GM12878 (cell line): ENCODE data around the gene NRP2.

Experiments used
- POLR2AphosphoS5 ChIP-seq: IDR thresholded peaks from 2 replicates; pipeline ENCODE4 v1.6.1; 2011; ENCODE audit warnings: mild to moderate bottlenecking, low read length, inconsistent platforms
- SIX5 ChIP-seq: IDR thresholded peaks from 2 replicates; pipeline ENCODE4 v1.6.1; 2011; ENCODE audit warnings: mild to moderate bottlenecking, low read depth, low read length, moderate library complexity; ENCODE audit not compliant: severe bottlenecking
- ZNF622 ChIP-seq: fragments of 450-650 bp; IDR thresholded peaks from 2 replicates; pipeline ENCODE4 v1.6.1; 2017; ENCODE audit warnings: mild to moderate bottlenecking, inconsistent platforms

DNA sequence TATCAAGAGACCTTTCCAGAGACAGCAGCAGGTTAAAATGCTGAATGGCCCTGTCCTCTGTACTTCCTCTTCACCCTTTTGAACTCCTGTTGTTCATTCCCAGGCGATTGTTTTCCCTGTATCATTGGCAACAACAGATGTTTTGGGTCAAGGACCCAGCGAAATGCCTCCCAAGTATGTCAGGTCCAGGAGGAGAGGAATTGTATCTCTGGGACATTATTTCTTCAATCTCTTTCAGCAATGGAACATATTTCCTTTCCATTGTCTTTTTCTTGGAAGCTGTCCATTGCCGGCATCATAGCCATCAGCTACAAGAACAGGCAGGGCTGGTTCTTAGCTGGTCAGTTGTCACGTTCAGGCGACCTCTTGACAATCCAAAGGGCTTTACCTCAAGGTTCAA is 76.2 kb downstream of the NRP2 start:
- TF ChIP-seq ZNF622 (no peak), POLR2AphosphoS5 (no peak), SIX5 (no peak)
